H9 (cell line): ENCODE data around the gene SLC19A1. TPM values are rescaled to one million over a fixed set of nuclear protein-coding genes. Genes with fewer than 3 reads are reported as not detected.

Experiments used
- DNase-seq: peaks from one replicate; pipeline ENCODE4 v3.0.0-alpha.2; 2017
- H2AFZ ChIP-seq: one replicate; pipeline ENCODE4 v1.6.1; 2013; ENCODE audit warnings: mild to moderate bottlenecking, low read length, control low read depth, moderate library complexity
- H2AK5ac ChIP-seq: 2 replicates; pipeline ENCODE4 v1.6.1; 2013; ENCODE audit warnings: low read length, control low read depth, mixed read lengths; ENCODE audit not compliant: insufficient read length
- H2BK120ac ChIP-seq: one replicate; pipeline ENCODE4 v1.6.1; 2013; ENCODE audit warnings: low read depth, mild to moderate bottlenecking, low read length, control low read depth, inconsistent platforms; ENCODE audit not compliant: poor library complexity, severe bottlenecking
- H2BK12ac ChIP-seq: 2 replicates; pipeline ENCODE4 v1.6.1; 2013; ENCODE audit warnings: low read length, control low read depth, mixed read lengths, low read depth; ENCODE audit not compliant: insufficient read length
- H2BK15ac ChIP-seq: 2 replicates; pipeline ENCODE4 v1.6.1; 2013; ENCODE audit warnings: low read depth, low read length, control low read depth
- H2BK20ac ChIP-seq: one replicate; pipeline ENCODE4 v1.6.1; 2013; ENCODE audit warnings: low read depth, mild to moderate bottlenecking, low read length, control low read depth, inconsistent platforms; ENCODE audit not compliant: poor library complexity, severe bottlenecking
- H2BK5ac ChIP-seq: 2 replicates; pipeline ENCODE4 v1.6.1; 2013; ENCODE audit warnings: low read length, control low read depth, mixed read lengths; ENCODE audit not compliant: insufficient read length
- H3K14ac ChIP-seq: 2 replicates; pipeline ENCODE4 v1.6.1; 2013; ENCODE audit warnings: low read length, control low read depth; ENCODE audit not compliant: insufficient read depth
- H3K18ac ChIP-seq: 2 replicates; pipeline ENCODE4 v1.6.1; 2013; ENCODE audit warnings: low read depth, mild to moderate bottlenecking, mixed read lengths, low read length, control low read depth; ENCODE audit not compliant: insufficient read length
- H3K23ac ChIP-seq: 2 replicates; pipeline ENCODE4 v1.6.1; 2013; ENCODE audit warnings: low read length, control low read depth, mixed read lengths, low read depth; ENCODE audit not compliant: insufficient read length
- H3K23me2 ChIP-seq: 2 replicates; pipeline ENCODE4 v1.6.1; 2013; ENCODE audit warnings: low read depth, mild to moderate bottlenecking, mixed read lengths, low read length, control low read depth; ENCODE audit not compliant: insufficient read length, poor library complexity, severe bottlenecking
- H3K27ac ChIP-seq: 2 replicates; pipeline ENCODE4 v1.5.1; 2013; ENCODE audit warnings: low read length, control low read depth, mixed read lengths, low read depth; ENCODE audit not compliant: insufficient read length
- H3K27me3 ChIP-seq: 2 replicates; pipeline ENCODE4 v1.6.1; 2013; ENCODE audit warnings: low read length, control low read depth, inconsistent platforms; ENCODE audit not compliant: insufficient read depth
- H3K4ac ChIP-seq: 2 replicates; pipeline ENCODE4 v1.6.1; 2013; ENCODE audit warnings: low read depth, mild to moderate bottlenecking, control low read depth, inconsistent platforms, low read length, moderate library complexity
- H3K4me1 ChIP-seq: 2 replicates; pipeline ENCODE4 v1.6.1; 2013; ENCODE audit warnings: low read length, control low read depth, inconsistent platforms; ENCODE audit not compliant: insufficient read depth
- H3K4me2 ChIP-seq: 2 replicates; pipeline ENCODE4 v1.6.1; 2013; ENCODE audit warnings: low read length, control low read depth, mixed read lengths; ENCODE audit not compliant: insufficient read length, insufficient read depth
- H3K56ac ChIP-seq: 2 replicates; pipeline ENCODE4 v1.6.1; 2013; ENCODE audit warnings: low read depth, mild to moderate bottlenecking, mixed read lengths, low read length, control low read depth; ENCODE audit not compliant: insufficient read length
- H3K79me1 ChIP-seq: 2 replicates; pipeline ENCODE4 v1.6.1; 2013; ENCODE audit warnings: low read depth, mild to moderate bottlenecking, moderate library complexity, low read length, control low read depth, inconsistent platforms; ENCODE audit not compliant: insufficient read depth, poor library complexity, severe bottlenecking
- H3K79me2 ChIP-seq: 2 replicates; pipeline ENCODE4 v1.6.1; 2013; ENCODE audit warnings: low read length, control low read depth, inconsistent platforms; ENCODE audit not compliant: insufficient read depth
- H3K9ac ChIP-seq: 2 replicates; pipeline ENCODE4 v1.6.1; 2013; ENCODE audit warnings: low read length, control low read depth, mixed read lengths; ENCODE audit not compliant: insufficient read length; ENCODE audit errors: extremely low read depth
- H3K9me3 ChIP-seq: one replicate; pipeline ENCODE4 v1.6.1; 2013; ENCODE audit warnings: low read depth, low read length, inconsistent platforms; ENCODE audit not compliant: control insufficient read depth
- H3T11ph ChIP-seq: one replicate; pipeline ENCODE4 v1.6.1; 2013; ENCODE audit warnings: mild to moderate bottlenecking, low read length, control low read depth, inconsistent platforms
- H4K20me1 ChIP-seq: one replicate; pipeline ENCODE4 v1.6.1; 2013; ENCODE audit not compliant: control insufficient read depth, insufficient read length, insufficient read depth
- H4K5ac ChIP-seq: 2 replicates; pipeline ENCODE4 v1.6.1; 2013; ENCODE audit warnings: low read depth, mild to moderate bottlenecking, mixed read lengths, low read length, control low read depth; ENCODE audit not compliant: insufficient read length
- H4K8ac ChIP-seq: replicated peaks from 2 replicates; pipeline ENCODE4 v1.6.1; 2013; ENCODE audit warnings: low read length, control low read depth, mixed read lengths, low read depth; ENCODE audit not compliant: insufficient read length
- H4K91ac ChIP-seq: 2 replicates; pipeline ENCODE4 v1.6.1; 2013; ENCODE audit warnings: low read depth, mild to moderate bottlenecking, moderate library complexity, mixed read lengths, low read length, control low read depth; ENCODE audit not compliant: insufficient read length
- H3K27ac Mint-ChIP-seq, 3 experiments: 2 replicates in 2 of 3; 3 replicates in 1 of 3; pipeline ENCODE4 v1.8.0; 2020 to 2021; ENCODE audit warnings: mixed read lengths in 3 of 3, mild to moderate bottlenecking in 1 of 3, moderate library complexity in 1 of 3
- H3K27me3 Mint-ChIP-seq: 2 replicates; pipeline ENCODE4 v1.8.0; 2021; ENCODE audit warnings: low read depth, mild to moderate bottlenecking, moderate library complexity, mixed read lengths
- H3K36me3 Mint-ChIP-seq, 3 experiments: 2 replicates in 2 of 3; 3 replicates in 1 of 3; pipeline ENCODE4 v1.8.0; 2020 to 2021; ENCODE audit warnings: low read depth in 3 of 3, mixed read lengths in 3 of 3; ENCODE audit not compliant: insufficient read depth in 1 of 3
- H3K4me1 Mint-ChIP-seq, 2 experiments: 2 replicates each; pipeline ENCODE4 v1.8.0; 2020; ENCODE audit warnings: mixed read lengths in 2 of 2
- H3K4me3 Mint-ChIP-seq, 2 experiments: 2 replicates in 1 of 2; 3 replicates in 1 of 2; pipeline ENCODE4 v1.8.0; 2020 to 2021; ENCODE audit warnings: mild to moderate bottlenecking in 2 of 2, mixed read lengths in 2 of 2, moderate library complexity in 1 of 2
- H3K9me3 Mint-ChIP-seq, 2 experiments: 2 replicates in 1 of 2; 3 replicates in 1 of 2; pipeline ENCODE4 v1.8.0; 2020; ENCODE audit warnings: mild to moderate bottlenecking in 2 of 2, mixed read lengths in 2 of 2, moderate library complexity in 1 of 2
- CTCF ChIP-seq: fragments of 200-600 bp; sonication (generic); conservative IDR thresholded peaks from 3 replicates; pipeline ENCODE4 v1.8.0; 2021; ENCODE audit warnings: antibody characterized with exemption, mild to moderate bottlenecking
- total RNA-seq: library from RNA; stranded (reverse); gene quantifications from 2 replicates; pipeline ENCODE4 v1.2.1, GENCODE V29; 2021

Gene SLC19A1
- total RNA-seq, 1 experiment from 2014 or later, result 32.4 TPM

GRCh38 chr21:45461806-45462341, 80.4 kb downstream of the SLC19A1 start:
- H3K79me1 ChIP-seq, result peaks cover 10% of the 10 kb centered on the region
- H2BK5ac ChIP-seq, result no peak overlapping the region
- H2BK120ac ChIP-seq, result no peak overlapping the region
- no peak overlapping the region for H3K23ac ChIP-seq
- no peaks in the 10 kb centered on the region for H3K23me2 ChIP-seq
- no peak overlapping the region for H3K4me2 ChIP-seq
- no peak overlapping the region for H3T11ph ChIP-seq
- Mint-ChIP-seq H3K9me3 (peaks cover 15 to 17% of the 10 kb centered on the region in 2 experiments), H3K27ac (no peak overlapping the region), H3K4me1 (peaks cover 2 to 16% of the 10 kb centered on the region in 2 experiments; a peak in 2 of 4 replicates), H3K27me3 (no peaks in the 10 kb centered on the region), H3K36me3 (peaks cover 27 to 45% (median 41%) of the 10 kb centered on the region in 3 experiments), H3K4me3 (no peak overlapping the region)
- no peaks in the 10 kb centered on the region for H4K20me1 ChIP-seq
- H2AFZ ChIP-seq, result no peak overlapping the region
- H3K14ac ChIP-seq, result no peak overlapping the region
- H3K27ac ChIP-seq, result no peak overlapping the region
- no peaks in the 10 kb centered on the region for H3K27me3 ChIP-seq
- no peak overlapping the region for H2BK12ac ChIP-seq
- no peak overlapping the region for H4K91ac ChIP-seq
- H3K9ac ChIP-seq, result no peak overlapping the region
- TF ChIP-seq CTCF, result no peak
- H3K18ac ChIP-seq, result no peak overlapping the region
- no peak overlapping the region for H4K8ac ChIP-seq
- H4K5ac ChIP-seq, result no peak overlapping the region
- no peak overlapping the region for H3K4ac ChIP-seq
- H2AK5ac ChIP-seq, result no peak overlapping the region
- H3K79me2 ChIP-seq, result peaks cover 13% of the 10 kb centered on the region; the same call in 1 of the 2 replicates
- DNase-seq, result no peak
- H3K4me1 ChIP-seq, result no peaks in the 10 kb centered on the region
- no peak overlapping the region for H2BK15ac ChIP-seq
- H3K56ac ChIP-seq, result no peak overlapping the region
- no peak overlapping the region for H2BK20ac ChIP-seq
- H3K9me3 ChIP-seq, result no peaks in the 10 kb centered on the region
